Measurements from ENCODE around the gene EIF2B1.

DNA sequence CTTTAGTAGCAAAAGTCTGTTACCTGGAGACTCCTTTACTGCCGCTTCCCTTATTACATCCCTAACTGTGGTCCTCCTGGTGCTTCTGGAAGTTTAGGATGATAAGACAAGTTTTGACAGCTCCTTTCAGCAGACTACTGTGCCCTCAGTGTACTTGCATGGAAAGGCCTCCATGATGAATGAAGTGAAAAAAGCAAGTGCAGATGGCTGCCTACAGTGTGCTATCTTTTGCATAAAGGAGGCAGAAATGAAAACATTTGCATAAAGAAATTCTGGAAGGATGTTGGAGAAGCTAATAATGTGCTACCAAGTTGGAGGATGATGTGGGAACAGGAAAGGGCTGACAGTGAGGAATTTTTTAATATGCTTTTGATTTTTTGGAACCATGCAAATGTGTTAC, 42.0 kb upstream of the EIF2B1 start:
- TF ChIP-seq, protein P1, sequence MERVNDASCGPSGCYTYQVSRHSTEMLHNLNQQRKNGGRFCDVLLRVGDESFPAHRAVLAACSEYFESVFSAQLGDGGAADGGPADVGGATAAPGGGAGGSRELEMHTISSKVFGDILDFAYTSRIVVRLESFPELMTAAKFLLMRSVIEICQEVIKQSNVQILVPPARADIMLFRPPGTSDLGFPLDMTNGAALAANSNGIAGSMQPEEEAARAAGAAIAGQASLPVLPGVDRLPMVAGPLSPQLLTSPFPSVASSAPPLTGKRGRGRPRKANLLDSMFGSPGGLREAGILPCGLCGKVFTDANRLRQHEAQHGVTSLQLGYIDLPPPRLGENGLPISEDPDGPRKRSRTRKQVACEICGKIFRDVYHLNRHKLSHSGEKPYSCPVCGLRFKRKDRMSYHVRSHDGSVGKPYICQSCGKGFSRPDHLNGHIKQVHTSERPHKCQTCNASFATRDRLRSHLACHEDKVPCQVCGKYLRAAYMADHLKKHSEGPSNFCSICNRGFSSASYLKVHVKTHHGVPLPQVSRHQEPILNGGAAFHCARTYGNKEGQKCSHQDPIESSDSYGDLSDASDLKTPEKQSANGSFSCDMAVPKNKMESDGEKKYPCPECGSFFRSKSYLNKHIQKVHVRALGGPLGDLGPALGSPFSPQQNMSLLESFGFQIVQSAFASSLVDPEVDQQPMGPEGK (CRISPR knock-in tag; IDR thresholded peaks at IDR 0.05; ENCODE audit: borderline replicate concordance): no peak
- TF ChIP-seq RARB (CRISPR knock-in tag; IDR thresholded peaks at IDR 0.05): no peak
- TF ChIP-seq, protein P2, sequence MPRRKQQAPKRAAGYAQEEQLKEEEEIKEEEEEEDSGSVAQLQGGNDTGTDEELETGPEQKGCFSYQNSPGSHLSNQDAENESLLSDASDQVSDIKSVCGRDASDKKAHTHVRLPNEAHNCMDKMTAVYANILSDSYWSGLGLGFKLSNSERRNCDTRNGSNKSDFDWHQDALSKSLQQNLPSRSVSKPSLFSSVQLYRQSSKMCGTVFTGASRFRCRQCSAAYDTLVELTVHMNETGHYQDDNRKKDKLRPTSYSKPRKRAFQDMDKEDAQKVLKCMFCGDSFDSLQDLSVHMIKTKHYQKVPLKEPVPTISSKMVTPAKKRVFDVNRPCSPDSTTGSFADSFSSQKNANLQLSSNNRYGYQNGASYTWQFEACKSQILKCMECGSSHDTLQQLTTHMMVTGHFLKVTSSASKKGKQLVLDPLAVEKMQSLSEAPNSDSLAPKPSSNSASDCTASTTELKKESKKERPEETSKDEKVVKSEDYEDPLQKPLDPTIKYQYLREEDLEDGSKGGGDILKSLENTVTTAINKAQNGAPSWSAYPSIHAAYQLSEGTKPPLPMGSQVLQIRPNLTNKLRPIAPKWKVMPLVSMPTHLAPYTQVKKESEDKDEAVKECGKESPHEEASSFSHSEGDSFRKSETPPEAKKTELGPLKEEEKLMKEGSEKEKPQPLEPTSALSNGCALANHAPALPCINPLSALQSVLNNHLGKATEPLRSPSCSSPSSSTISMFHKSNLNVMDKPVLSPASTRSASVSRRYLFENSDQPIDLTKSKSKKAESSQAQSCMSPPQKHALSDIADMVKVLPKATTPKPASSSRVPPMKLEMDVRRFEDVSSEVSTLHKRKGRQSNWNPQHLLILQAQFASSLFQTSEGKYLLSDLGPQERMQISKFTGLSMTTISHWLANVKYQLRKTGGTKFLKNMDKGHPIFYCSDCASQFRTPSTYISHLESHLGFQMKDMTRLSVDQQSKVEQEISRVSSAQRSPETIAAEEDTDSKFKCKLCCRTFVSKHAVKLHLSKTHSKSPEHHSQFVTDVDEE (CRISPR knock-in tag; IDR thresholded peaks at IDR 0.05): no peak
- no peak for TF ChIP-seq ZNF70 (CRISPR knock-in tag; IDR thresholded peaks at IDR 0.05)
- TF ChIP-seq, protein P3, sequence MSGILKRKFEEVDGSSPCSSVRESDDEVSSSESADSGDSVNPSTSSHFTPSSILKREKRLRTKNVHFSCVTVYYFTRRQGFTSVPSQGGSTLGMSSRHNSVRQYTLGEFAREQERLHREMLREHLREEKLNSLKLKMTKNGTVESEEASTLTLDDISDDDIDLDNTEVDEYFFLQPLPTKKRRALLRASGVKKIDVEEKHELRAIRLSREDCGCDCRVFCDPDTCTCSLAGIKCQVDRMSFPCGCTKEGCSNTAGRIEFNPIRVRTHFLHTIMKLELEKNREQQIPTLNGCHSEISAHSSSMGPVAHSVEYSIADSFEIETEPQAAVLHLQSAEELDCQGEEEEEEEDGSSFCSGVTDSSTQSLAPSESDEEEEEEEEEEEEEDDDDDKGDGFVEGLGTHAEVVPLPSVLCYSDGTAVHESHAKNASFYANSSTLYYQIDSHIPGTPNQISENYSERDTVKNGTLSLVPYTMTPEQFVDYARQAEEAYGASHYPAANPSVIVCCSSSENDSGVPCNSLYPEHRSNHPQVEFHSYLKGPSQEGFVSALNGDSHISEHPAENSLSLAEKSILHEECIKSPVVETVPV (CRISPR knock-in tag; IDR thresholded peaks at IDR 0.05): no peak
- TF ChIP-seq ISL1 (CRISPR knock-in tag; IDR thresholded peaks at IDR 0.05): no peak
- TF ChIP-seq ARNTL (CRISPR knock-in tag; IDR thresholded peaks at IDR 0.05; ENCODE audit: borderline replicate concordance, low read depth): no peak
- no peak for TF ChIP-seq ZFP3 (CRISPR knock-in tag; IDR thresholded peaks at IDR 0.05)
- TF ChIP-seq TOX (CRISPR knock-in tag; IDR thresholded peaks at IDR 0.05; ENCODE audit: borderline replicate concordance): no peak
- TF ChIP-seq ZFP30 (CRISPR knock-in tag; IDR thresholded peaks at IDR 0.05): no peak
- TF ChIP-seq ZNF565 (CRISPR knock-in tag; conservative IDR thresholded peaks at IDR 0.05; ENCODE audit: low read depth): no peak
- no peak for TF ChIP-seq TCF4 (CRISPR knock-in tag; IDR thresholded peaks at IDR 0.05; ENCODE audit: borderline replicate concordance)
- TF ChIP-seq CSDC2 (CRISPR knock-in tag; IDR thresholded peaks at IDR 0.05): no peak
- TF ChIP-seq, protein P4, sequence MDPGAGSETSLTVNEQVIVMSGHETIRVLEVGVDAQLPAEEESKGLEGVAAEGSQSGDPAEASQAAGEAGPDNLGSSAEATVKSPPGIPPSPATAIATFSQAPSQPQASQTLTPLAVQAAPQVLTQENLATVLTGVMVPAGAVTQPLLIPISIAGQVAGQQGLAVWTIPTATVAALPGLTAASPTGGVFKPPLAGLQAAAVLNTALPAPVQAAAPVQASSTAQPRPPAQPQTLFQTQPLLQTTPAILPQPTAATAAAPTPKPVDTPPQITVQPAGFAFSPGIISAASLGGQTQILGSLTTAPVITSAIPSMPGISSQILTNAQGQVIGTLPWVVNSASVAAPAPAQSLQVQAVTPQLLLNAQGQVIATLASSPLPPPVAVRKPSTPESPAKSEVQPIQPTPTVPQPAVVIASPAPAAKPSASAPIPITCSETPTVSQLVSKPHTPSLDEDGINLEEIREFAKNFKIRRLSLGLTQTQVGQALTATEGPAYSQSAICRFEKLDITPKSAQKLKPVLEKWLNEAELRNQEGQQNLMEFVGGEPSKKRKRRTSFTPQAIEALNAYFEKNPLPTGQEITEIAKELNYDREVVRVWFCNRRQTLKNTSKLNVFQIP (CRISPR knock-in tag; IDR thresholded peaks at IDR 0.05; ENCODE audit: borderline replicate concordance, low read depth): no peak
